ENCODE measurements around the gene GDAP1L1. TPM values are rescaled to one million over a fixed set of nuclear protein-coding genes. Genes with fewer than 3 reads are reported as not detected.

Gene GDAP1L1
- 0.42 TPM in 1 of 2 replicates, not detected in the other for total RNA-seq (2014; rRNA removed; shearing (Covaris generic))

DNA sequence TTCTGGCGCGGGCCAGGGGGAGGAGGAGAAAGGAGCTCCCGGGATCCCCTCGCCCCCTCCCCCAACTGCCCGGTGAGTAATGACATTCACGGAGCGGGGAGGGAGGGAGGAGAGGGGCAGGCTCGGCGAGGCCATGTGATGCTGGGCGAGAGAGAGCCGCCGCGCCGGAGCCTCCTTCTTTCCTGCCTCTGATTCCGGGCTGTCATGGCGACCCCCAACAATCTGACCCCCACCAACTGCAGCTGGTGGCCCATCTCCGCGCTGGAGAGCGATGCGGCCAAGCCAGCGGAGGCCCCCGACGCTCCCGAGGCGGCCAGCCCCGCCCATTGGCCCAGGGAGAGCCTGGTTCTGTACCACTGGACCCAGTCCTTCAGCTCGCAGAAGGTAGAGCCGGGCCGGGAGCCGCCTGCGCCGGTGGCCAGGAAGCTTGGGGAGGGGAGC is at the start of gene GDAP1L1:
GDAP1L1 (plus strand) TSS at position 178 of the 441 bp plus-strand sequence; CDS start at position 205, 27 bp downstream.
- peak; percentile 32 for DNase-seq (ENCODE audit: low read depth)

DNA sequence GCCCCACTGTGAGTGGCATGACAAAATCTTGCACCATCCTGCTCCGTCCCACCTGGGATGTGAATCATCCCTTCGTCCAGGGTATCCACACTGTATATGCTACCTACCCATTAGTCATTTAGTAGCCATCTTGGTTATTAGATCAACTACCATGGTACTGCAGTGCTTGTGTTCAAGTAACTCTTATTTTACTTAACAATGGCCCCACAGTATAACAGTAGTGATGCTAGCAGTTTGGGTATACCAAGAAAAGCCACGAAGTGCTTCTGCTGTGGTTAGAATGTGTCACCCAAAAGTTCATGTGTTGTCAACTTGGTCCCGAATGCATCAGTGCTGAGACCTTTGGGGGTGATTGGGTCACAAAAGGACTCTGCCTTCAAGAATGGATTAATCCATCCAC is 48.2 kb upstream of the GDAP1L1 start:
- DNase-seq (ENCODE audit: low read depth): peak; percentile 48

- no peak for DNase-seq (ENCODE audit: low read depth)
These were observed 47.2 kb upstream of the GDAP1L1 start for GRCh38 chr20:44199877-44200276.

GRCh38 chr20:44200371-44200770 is 46.7 kb upstream of the GDAP1L1 start:
- DNase-seq (ENCODE audit: low read depth): no peak

DNA sequence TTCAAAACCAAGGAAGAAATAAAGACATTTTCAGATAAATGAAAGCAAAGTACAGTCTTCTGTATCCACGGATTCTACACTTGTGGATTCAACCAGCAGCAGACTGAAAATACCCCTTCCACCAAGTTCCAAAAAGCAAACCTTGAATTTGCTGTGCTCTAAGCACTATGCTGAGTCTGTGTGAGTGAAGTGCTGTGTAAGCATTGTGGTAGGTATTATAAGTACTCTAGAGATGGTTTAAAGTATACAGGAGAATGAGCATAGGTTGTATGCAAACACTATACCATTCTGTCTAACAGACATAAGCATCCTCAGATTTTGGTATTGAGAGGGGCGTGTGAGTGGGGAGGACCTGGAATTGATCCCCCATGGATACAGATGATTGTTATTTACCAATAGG is 46.1 kb upstream of the GDAP1L1 start:
- no peak for DNase-seq (ENCODE audit: low read depth)

DNA sequence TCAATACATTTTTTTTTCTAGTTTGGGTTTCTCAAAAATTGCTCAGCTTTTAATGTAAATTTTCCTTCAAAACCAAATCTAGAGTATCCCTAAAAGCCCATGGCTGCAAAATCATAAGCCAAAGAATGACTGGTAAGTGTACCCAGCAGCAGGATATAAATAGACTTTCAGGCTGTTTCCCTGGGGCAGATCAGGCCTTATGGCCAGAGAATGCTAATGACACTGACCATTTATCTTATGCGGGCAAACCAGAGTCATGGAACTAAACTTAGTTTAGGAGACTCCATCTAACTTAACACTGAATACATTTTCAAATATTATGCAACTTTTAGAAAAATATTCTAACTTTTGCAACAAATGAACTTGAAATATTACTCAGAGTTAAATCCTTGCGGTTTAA is 43.9 kb upstream of the GDAP1L1 start:
- DNase-seq (ENCODE audit: low read depth): peak; percentile 77

DNA sequence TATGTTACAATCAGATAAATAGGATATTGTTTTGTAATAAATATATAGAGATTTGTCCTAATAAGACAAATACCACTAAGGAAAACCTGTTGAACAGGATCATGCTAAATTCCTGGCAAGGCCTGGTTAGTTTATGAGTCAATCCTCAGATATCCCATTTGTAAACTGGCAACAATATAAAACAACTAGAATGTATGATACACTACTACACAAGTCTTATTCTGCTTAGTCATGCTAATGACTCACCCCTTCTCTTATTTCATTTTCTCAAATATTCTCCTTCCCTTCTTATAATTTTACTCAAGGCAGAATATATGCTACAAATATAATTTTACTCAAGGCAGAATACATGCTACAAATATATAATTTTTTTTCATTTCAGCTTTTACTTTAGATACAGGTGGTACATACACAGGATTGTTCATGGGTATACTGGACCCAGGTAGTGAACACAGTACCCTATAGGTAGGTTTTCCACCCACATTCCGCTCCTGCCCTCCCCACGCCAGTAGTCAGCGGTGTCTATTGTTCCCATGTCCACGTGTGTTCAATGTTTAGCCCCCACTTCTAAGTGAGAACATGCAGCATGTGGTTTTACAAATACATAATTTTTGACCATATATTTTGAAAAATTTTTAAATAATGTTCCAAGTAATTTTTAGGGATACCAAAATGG is 42.8 kb upstream of the GDAP1L1 start:
- DNase-seq (ENCODE audit: low read depth): peak; percentile 98

GRCh38 chr20:44204832-44205215 is 42.3 kb upstream of the GDAP1L1 start:
- no peak for DNase-seq (ENCODE audit: low read depth)

DNA sequence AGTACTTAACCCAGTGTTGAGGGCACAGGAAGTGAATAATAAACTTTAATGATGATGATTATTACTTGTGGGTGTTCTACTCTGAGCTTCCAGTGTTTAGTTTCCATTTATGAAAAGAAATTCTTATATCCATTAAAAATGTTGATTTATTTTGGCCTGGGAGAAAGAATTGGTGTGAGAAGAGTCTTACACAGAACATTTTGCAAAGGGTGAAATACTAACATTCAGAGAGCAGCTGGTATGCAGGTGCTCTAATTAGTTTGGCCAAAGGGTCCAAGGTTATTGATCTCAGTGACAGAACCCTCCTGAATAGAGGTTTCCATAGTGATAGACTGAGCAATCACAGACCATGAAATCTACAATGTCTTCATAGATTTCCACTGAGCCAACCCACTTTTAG is 41.0 kb upstream of the GDAP1L1 start:
- no peak for DNase-seq (ENCODE audit: low read depth)

DNA sequence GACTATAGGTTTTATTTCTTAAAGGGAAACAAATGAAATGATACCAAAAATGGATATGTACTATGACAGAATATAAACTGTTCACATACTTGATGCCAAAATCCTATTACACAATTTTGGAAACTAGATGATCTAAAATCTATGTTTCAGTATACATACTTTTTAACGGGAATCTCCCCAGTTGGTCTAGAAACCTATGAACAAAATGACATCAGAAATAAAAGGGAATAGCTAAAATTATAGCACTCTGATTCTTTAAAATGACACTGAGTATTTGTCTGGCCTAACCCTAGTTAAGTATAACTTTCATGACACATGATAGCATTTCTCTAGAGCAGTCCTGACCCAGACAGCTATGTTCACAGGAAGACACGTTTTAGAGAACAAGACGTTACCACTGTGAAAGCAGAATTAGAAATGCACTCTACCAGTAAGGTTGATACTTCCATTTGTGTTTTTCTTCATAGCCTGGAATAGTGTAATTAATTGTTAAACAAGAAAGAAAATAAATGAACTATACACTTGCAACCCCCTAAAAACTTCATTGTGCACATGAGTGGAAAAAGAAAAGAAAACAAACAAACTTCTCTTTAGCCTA is 39.9 kb upstream of the GDAP1L1 start:
- DNase-seq (ENCODE audit: low read depth): no peak

DNA sequence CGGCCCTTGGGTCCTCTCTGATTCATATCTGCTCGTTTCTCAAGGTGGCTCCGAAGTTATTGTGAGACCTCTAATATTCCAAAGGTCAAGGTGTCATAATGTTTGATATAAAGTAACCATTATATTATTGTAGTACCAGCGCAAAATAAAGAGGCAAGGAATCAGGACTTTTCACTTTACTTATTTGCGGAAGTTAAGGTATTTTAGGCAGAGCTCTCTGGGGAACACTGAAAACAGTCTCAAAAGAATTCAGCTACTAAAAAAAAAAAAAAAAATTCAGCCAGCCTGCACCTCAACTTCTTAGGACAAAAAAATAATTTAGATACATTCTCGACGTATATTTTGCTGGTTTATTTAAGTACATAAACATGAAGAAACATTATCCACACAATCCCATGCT is 38.9 kb upstream of the GDAP1L1 start:
- no peak for DNase-seq (ENCODE audit: low read depth)

DNA sequence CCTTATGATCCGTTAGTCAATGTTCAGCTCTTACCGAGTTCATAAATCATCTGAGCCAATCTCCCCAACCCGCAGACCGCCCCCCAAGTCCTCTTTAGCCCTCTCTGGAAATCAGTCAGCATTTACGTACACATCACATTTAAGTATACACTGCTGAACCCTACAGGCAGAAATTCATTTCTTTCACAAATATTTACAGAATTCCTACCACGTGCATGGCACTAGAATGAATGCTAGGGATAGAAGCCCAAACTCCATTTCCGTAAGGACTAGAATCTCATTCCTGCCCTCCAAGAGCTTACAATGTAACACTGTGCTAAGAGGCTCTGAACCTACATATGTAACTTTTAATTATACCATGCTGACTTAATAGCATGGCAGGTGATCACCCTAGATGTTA is 38.3 kb upstream of the GDAP1L1 start:
- peak; percentile 39 for DNase-seq (ENCODE audit: low read depth)

DNA sequence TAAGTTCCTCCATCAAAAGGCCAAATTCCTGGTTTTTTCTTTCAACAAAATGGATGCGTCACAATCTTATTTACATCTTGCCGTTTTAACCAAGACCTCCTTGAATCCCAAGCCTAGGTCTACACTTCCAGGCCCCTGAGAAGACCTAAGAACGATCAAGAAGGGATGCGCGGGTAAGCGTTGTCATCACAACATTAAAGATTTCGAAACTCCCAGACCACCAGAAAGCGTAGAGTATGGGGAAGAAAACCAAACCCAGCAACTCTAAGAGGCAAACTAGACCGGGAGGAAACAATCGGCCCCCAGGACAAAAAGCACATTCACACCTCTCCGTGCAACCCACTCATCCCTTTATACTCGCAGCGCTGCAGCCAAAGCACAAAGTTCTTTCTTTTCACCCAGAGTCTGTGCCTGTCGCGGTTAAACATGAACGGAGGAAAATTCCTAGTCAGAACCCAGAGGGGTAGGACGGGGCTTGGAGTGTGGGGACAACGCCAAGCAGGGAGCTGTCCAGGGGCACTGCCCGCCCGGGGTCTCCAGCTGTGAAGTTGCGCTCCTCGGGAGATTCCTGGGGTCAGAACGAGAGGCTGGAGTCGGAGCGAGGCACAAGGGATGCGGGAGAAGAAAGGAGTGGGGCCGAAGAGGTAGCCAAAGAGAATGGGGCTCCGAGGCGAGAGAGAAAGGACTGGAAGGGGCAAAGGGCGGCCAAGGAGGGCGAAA is 37.3 kb upstream of the GDAP1L1 start:
- DNase-seq (ENCODE audit: low read depth): peak; percentile 56

GRCh38 chr20:44210406-44211176 is 36.5 kb upstream of the GDAP1L1 start, which contains the start of gene OSER1:
TSS of gene OSER1 (minus strand) at chr20:44210771. CDS start at chr20:44206957, 3,814 bp downstream.
- DNase-seq (ENCODE audit: low read depth): peak; percentile 99

GRCh38 chr20:44211177-44212039 is 35.7 kb upstream of the GDAP1L1 start:
- DNase-seq (ENCODE audit: low read depth): peak; percentile 13

DNA sequence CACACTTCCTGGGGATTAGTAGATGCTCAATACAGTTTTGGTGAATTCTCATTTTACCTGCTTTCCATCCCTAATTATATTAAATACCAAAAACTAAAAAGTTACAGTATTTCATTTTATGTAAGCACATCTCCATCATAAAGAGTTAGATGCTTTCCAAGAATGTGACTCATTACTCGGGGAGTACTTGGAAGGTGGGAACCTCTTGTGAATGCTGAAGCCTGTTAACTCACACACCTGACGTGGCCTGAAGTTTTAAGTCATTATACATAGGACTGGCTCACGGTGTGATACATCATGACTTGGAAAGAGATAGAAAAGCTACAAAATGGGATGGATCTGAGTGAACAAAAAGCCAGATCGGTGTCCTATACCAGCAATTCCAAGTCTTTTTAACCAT is 34.3 kb upstream of the GDAP1L1 start:
- DNase-seq (ENCODE audit: low read depth): peak; percentile 65

DNA sequence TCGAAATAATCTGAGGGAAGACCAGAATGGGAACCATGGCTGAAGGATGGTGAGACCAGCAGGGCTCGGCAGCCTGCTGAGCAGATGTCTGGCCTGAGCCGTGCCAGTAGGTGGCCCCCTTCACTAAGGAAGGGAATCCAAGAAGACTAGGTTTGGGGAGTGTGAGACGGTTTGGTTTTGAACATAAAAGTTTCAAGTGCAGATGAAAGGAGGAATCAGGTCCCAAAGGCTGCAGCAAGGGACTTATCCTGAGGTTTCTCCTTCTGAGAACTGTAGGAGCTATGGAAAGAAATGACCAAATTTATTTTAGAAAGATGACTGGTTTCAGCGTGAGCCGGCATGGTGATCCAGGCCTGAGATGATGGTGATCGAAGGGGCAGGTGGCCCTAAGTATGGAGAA is 32.0 kb upstream of the GDAP1L1 start:
- peak; percentile 78 for DNase-seq (ENCODE audit: low read depth)

DNA sequence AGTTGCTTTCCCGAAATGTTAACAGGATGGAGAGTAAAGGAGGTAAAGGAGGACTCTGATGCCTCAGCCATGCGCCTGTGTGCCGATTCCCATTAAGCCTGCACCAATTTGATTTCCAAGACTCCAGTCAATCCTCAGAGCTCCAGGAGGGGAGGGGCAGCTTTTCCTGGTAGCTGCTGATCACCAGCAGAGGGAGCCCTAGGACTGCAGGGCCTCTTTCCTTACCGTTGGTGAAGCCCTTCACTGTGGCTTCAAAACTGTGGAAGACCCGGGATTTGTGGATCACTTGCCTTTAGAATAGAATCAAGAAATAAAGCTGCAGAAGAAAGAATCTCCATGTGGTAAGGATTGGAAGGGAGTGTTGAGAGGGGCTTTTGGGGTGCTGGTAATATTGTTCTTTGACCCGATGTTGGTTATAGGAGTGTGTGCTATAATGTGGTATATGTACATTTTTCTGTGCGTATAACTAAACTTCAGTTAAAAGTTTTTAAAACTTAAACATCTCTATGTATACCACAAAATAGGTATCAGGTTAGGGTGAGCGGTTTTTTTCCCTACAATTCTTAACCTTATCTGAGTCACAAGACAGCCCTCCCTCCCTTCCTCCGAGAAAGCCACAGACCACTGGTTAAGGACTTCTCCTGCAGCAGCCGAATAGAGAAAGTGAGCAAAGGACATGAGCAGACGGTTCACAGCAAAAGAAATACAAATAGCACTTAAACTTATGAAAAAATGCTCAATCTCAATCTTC is 29.6 kb upstream of the GDAP1L1 start:
- peak; percentile 80 for DNase-seq (ENCODE audit: low read depth)

GRCh38 chr20:44218446-44218845 is 28.7 kb upstream of the GDAP1L1 start:
- DNase-seq (ENCODE audit: low read depth): no peak

DNA sequence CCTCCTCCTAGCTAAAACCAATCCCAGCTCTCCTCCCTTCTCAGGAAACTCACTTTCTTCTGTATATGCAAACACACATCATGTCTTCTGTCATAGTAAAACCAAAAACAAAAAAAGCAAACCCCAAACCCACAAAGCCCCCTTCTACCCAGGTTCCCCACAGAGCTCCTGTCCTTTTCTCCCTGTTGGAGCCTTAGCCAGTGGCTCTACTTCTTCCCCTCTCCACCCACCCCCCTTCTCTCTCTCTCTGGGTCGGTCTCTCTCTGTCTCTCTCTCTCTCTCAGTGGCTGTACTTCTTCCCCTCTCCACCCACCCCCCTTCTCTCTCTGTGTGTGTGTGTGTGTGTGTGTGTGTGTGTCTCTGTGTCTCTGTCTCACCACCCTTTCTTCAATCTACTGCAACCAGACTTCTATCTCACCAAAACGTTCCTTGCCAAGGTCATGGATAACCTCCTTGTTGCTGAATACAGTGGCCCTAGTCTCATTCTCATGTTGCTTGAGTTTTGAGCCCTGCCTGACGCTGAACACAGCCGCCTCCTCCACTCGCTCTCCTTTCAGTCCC is 27.9 kb upstream of the GDAP1L1 start:
- no peak for DNase-seq (ENCODE audit: low read depth)

All from M059J (cell line).